GM12874 (cell line): Measurements from ENCODE around the gene SH2D5.

Experiments used
- TF ChIP-seq, protein P1 (sequence below): IDR thresholded peaks from 2 replicates; pipeline ENCODE4 v1.5.1; 2011; ENCODE audit warnings: low read depth, mild to moderate bottlenecking, control low read depth, low read length, moderate library complexity; ENCODE audit not compliant: insufficient read depth

The SH2D5 gene

DNA sequence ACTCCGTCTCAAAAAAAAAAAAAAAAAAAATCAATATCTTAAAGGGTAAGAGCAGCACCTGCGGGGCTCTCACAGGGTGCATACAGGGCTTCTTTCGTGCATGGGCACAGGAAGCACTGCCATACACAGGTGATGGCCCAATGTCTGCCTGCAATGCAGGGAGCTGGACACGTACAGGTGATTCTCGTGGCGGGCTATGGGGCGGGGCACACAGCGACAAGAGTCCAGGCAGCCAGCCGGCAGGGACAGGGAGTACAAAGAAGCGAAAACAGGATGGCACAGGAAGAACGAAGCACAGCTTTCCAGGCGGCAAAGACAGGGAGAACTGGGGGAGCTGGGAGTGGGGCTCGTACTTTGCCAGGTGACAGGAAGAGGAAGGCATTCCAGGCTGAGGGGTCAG lies 16.3 kb downstream of the SH2D5 start:
- TF ChIP-seq, protein P1, sequence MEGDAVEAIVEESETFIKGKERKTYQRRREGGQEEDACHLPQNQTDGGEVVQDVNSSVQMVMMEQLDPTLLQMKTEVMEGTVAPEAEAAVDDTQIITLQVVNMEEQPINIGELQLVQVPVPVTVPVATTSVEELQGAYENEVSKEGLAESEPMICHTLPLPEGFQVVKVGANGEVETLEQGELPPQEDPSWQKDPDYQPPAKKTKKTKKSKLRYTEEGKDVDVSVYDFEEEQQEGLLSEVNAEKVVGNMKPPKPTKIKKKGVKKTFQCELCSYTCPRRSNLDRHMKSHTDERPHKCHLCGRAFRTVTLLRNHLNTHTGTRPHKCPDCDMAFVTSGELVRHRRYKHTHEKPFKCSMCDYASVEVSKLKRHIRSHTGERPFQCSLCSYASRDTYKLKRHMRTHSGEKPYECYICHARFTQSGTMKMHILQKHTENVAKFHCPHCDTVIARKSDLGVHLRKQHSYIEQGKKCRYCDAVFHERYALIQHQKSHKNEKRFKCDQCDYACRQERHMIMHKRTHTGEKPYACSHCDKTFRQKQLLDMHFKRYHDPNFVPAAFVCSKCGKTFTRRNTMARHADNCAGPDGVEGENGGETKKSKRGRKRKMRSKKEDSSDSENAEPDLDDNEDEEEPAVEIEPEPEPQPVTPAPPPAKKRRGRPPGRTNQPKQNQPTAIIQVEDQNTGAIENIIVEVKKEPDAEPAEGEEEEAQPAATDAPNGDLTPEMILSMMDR: no peak

- TF ChIP-seq, protein P1: no peak
These were observed 17.1 kb downstream of the SH2D5 start for GRCh38 chr1:20715406-20715805.

GRCh38 chr1:20713440-20713839 lies 19.1 kb downstream of the SH2D5 start:
- TF ChIP-seq, protein P1: no peak

- TF ChIP-seq, protein P1: no peak
These were observed 20.3 kb downstream of the SH2D5 start for GRCh38 chr1:20712215-20712577.

DNA sequence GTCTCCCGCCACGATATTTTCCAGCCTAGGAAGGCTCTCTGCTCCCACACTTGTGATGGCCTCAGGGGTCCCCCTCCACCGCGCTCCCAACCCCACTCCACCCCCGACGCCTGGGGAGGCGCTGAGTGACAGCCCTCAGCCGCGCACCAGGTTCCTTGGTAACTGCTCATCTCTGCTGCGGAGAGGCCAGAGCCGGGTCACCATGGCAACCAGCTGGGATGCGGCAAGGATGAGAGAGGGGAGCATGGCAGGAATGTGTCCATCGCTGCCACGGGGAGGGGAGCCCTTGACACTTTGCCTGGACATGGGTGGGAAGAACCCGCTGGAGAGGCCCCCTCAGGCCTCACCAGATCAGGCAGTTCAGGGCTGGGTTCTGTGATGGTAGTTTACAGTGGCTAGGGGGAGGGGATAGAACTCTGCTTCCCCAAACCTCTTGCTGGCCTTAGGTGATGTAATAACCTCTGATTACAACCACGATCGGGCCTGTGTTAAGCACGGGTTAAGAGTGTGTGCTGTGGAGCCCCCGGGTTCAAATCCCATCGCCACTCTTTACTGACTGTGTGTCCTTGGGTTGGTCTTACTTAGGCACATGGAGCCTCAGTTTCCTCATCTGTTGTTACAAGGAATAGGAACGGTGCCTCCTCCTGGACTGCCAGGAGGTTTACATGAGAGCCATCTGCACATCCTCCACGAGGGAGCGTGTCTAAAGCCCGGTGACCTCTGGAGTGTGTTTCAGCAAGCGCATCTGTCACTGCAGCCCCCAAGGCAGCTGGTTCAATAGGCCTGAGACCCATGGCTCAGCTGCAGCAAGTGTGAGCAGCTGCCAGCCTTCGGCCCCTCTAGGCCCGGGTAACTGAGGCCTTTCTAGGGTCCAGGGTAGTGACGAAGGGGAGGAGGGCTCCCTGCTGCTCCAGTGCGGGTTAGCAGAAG lies 21.0 kb downstream of the SH2D5 start:
- TF ChIP-seq, protein P1: no peak

DNA sequence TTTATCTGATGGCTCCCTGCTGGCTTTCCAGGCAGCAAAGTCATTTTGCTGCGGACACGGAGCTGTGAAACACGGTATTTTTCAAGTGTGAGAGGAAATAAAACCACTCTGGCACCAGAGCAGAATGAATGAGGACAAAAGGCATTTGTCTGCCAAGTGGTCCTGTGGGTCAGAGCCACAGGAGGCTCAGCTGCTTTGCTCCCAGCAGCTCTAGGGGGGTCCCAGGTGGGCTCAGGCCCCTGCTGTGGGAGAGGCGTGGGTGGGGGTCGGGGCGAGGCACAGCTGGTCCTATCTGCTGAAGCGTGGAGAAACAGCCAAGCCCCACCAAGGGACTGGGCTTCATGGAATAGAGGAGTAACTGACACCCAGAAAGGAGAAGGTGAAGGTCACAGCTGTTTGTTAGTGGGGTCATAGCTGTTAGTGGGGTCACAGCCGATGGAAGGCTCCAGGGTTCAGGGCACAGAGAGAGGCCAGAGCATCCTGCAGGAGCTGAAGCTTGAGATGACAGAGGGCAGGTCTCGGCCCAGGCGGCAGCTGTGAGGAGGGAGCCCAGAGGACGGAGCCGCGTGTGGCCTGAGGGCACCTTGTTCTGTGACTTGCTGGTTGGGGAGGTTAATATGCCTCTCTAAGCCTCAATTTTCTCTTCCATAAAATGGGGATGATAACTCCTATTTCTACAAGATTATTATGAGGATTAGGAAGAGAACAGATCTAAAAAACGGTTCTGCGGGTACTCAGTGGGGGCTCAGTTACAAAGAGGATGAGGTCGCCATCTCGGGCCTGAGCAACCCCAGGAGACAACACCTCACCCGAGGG lies 21.8 kb downstream of the SH2D5 start:
- TF ChIP-seq, protein P1: no peak

DNA sequence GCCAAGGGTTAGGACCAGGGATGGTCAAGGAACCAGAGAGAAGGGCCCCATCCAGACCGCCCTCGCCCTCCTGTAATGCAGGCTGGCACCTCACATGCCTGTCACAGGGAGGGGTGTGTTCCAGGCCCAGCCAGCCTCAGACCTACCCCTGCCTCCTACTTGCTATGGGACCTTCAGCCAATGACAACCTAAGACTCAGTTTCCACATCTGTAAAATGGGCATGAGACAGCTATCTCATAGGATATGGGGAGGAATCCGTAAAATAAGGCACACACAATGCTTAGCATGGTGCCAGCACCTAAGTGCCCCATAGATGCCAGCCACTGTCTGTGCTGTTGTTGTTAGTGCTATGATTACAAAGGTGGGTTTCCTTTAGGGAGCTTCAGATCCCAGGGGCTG lies 22.6 kb downstream of the SH2D5 start:
- TF ChIP-seq, protein P1: no peak
